Neuronal stem cell (in vitro differentiated cells): ENCODE data around the gene BCL2.

Experiments used
- DNase-seq: peaks from one replicate; pipeline ENCODE4 v3.0.0-alpha.2; 2013; ENCODE audit warnings: low spot score
- H2AFZ ChIP-seq: one replicate; pipeline ENCODE4 v1.6.1; 2013; ENCODE audit warnings: mild to moderate bottlenecking, low read length, inconsistent platforms
- H2AK5ac ChIP-seq: 2 replicates; pipeline ENCODE4 v1.6.1; 2013; ENCODE audit warnings: low read depth, mild to moderate bottlenecking, inconsistent platforms, low read length, moderate library complexity, mixed read lengths
- H2BK120ac ChIP-seq: 2 replicates; pipeline ENCODE4 v1.6.1; 2013; ENCODE audit warnings: low read depth, mild to moderate bottlenecking, inconsistent platforms, low read length, moderate library complexity, mixed read lengths
- H2BK12ac ChIP-seq: one replicate; pipeline ENCODE4 v1.6.1; 2013; ENCODE audit warnings: low read length, inconsistent platforms
- H2BK15ac ChIP-seq: 2 replicates; pipeline ENCODE4 v1.6.1; 2013; ENCODE audit warnings: mild to moderate bottlenecking, low read length, inconsistent platforms, mixed read lengths
- H2BK5ac ChIP-seq: one replicate; pipeline ENCODE4 v1.6.1; 2013; ENCODE audit warnings: inconsistent platforms, mild to moderate bottlenecking, low read length, moderate library complexity
- H3K14ac ChIP-seq: one replicate; pipeline ENCODE4 v1.6.1; 2013; ENCODE audit warnings: low read length, inconsistent platforms
- H3K18ac ChIP-seq: 2 replicates; pipeline ENCODE4 v1.6.1; 2013; ENCODE audit warnings: low read length, inconsistent platforms
- H3K23ac ChIP-seq: 2 replicates; pipeline ENCODE4 v1.6.1; 2013; ENCODE audit warnings: low read depth, mild to moderate bottlenecking, mixed read lengths, low read length, inconsistent platforms; ENCODE audit not compliant: poor library complexity
- H3K27ac ChIP-seq: replicated peaks from 3 replicates; pipeline ENCODE4 v1.5.1; 2013; ENCODE audit warnings: low read length, inconsistent platforms
- H3K27me3 ChIP-seq, 3 experiments: 2 replicates each; pipeline ENCODE4 v1.6.1; 2013; ENCODE audit warnings: low read length in 3 of 3, mild to moderate bottlenecking in 2 of 3, inconsistent platforms in 1 of 3, low read depth in 1 of 3, mixed read lengths in 1 of 3, moderate library complexity in 1 of 3; ENCODE audit not compliant: control insufficient read depth in 3 of 3, insufficient read depth in 3 of 3
- H3K36me3 ChIP-seq, 2 donors: replicated peaks in 1 of 2; 2 replicates each; pipeline ENCODE4 v1.6.1; 2013; ENCODE audit warnings: low read length in 2 of 2; ENCODE audit not compliant: control insufficient read depth in 2 of 2, insufficient read depth in 2 of 2
- H3K4ac ChIP-seq: 2 replicates; pipeline ENCODE4 v1.6.1; 2013; ENCODE audit warnings: inconsistent platforms, mild to moderate bottlenecking, low read length, moderate library complexity
- H3K4me1 ChIP-seq, 2 donors: 1 replicate in 1 of 2; 2 replicates in 1 of 2; pipeline ENCODE4 v1.6.1; 2013; ENCODE audit warnings: low read length in 2 of 2, low read depth in 1 of 2; ENCODE audit not compliant: control insufficient read depth in 2 of 2, insufficient read depth in 1 of 2
- H3K4me2 ChIP-seq: one replicate; pipeline ENCODE4 v1.6.1; 2013; ENCODE audit warnings: mild to moderate bottlenecking, low read length, inconsistent platforms; ENCODE audit not compliant: insufficient read depth, poor library complexity, severe bottlenecking
- H3K4me3 ChIP-seq, 2 donors: 2 replicates each; pipeline ENCODE4 v1.5.1; 2013; ENCODE audit warnings: low read length in 2 of 2, mild to moderate bottlenecking in 2 of 2, inconsistent platforms in 1 of 2, moderate library complexity in 1 of 2
- H3K79me1 ChIP-seq: one replicate; pipeline ENCODE4 v1.6.1; 2013; ENCODE audit warnings: low read depth, mild to moderate bottlenecking, inconsistent platforms, low read length, moderate library complexity
- H3K9ac ChIP-seq: one replicate; pipeline ENCODE4 v1.6.1; 2013; ENCODE audit warnings: mild to moderate bottlenecking, low read depth, low read length, inconsistent platforms; ENCODE audit not compliant: poor library complexity
- H3K9me3 ChIP-seq, 2 donors: replicated peaks in 1 of 2; 2 replicates each; pipeline versions ENCODE3 to v1.6.1; 2013; ENCODE audit warnings: low read length in 2 of 2, mild to moderate bottlenecking in 2 of 2, inconsistent platforms in 1 of 2, low read depth in 1 of 2, mixed read lengths in 1 of 2, moderate library complexity in 1 of 2; ENCODE audit not compliant: control insufficient read depth in 2 of 2, insufficient read depth in 1 of 2
- H4K8ac ChIP-seq: one replicate; pipeline ENCODE4 v1.6.1; 2013; ENCODE audit warnings: low read depth, mild to moderate bottlenecking, inconsistent platforms, low read length, moderate library complexity
- H4K91ac ChIP-seq: one replicate; pipeline ENCODE4 v1.6.1; 2013; ENCODE audit warnings: low read length, low read depth, mild to moderate bottlenecking, inconsistent platforms; ENCODE audit not compliant: poor library complexity
- WGBS, 2 donors: extraction: QIAGEN DNeasy Blood & Tissue Kit; methylation state at CpG; one replicate each; pipeline ENCODE4 v1.1.7; 2013; ENCODE audit warnings: missing lambda C conversion rate in 2 of 2, mixed read lengths in 1 of 2; ENCODE audit not compliant: insufficient read length in 2 of 2, insufficient replicate concordance in 1 of 2; ENCODE audit errors: extremely low coverage in 2 of 2; 5-methylcytosine and 5-hydroxymethylcytosine counted together

Gene BCL2

GRCh38 chr18:63339920-63340484 is 20.4 kb upstream of the BCL2 start:
- DNase-seq, result peak; percentile 59
- H3K36me3 ChIP-seq, result peaks cover 21 to 96% of the 10 kb centered on the region in 2 donors
- no peak overlapping the region for H3K4me3 ChIP-seq

GRCh38 chr18:63336366-63337099 is 17.0 kb upstream of the BCL2 start:
- peaks cover 16 to 95% of the 10 kb centered on the region in 2 donors for H3K36me3 ChIP-seq
- no peak overlapping the region for H3K4ac ChIP-seq
- H2BK15ac ChIP-seq, result no peak overlapping the region
- H3K27ac ChIP-seq, result no peak overlapping the region
- no peak overlapping the region for H2BK12ac ChIP-seq
- no peaks in the 10 kb centered on the region for H3K9me3 ChIP-seq
- H3K9ac ChIP-seq, result no peak overlapping the region
- no peak overlapping the region for H2AK5ac ChIP-seq
- H3K14ac ChIP-seq, result no peak overlapping the region
- H2BK5ac ChIP-seq, result no peak overlapping the region
- no peaks in the 10 kb centered on the region for H3K4me1 ChIP-seq
- H4K91ac ChIP-seq, result no peak overlapping the region
- WGBS, 2 donors, result no CpG with 5 or more reads among the region's 8 CpGs
- no peak overlapping the region for H2AFZ ChIP-seq
- no peak overlapping the region for H4K8ac ChIP-seq
- DNase-seq, result no peak
- no peak overlapping the region for H3K18ac ChIP-seq
- H3K27me3 ChIP-seq, result no peaks in the 10 kb centered on the region
- no peak overlapping the region for H2BK120ac ChIP-seq
- no peaks in the 10 kb centered on the region for H3K79me1 ChIP-seq
- no peak overlapping the region for H3K4me3 ChIP-seq
- H3K4me2 ChIP-seq, result no peak overlapping the region
- no peak overlapping the region for H3K23ac ChIP-seq

More at GRCh38 chr18:63339920-63340484, 20.4 kb upstream of the BCL2 start:
- Histone ChIP-seq H3K23ac (no peak overlapping the region), H3K4me2 (no peak overlapping the region), H4K91ac (no peak overlapping the region), H3K14ac (no peak overlapping the region), H3K79me1 (no peaks in the 10 kb centered on the region), H2BK15ac (no peak overlapping the region), H3K18ac (no peak overlapping the region), H2BK12ac (no peak overlapping the region), H3K9ac (no peak overlapping the region), H2BK120ac (no peak overlapping the region), H4K8ac (no peak overlapping the region), H2BK5ac (no peak overlapping the region), H3K4me1 (no peaks in the 10 kb centered on the region), H3K27ac (no peak overlapping the region), H3K4ac (no peak overlapping the region), H3K9me3 (no peaks in the 10 kb centered on the region), H2AFZ (no peak overlapping the region), H3K27me3 (no peaks in the 10 kb centered on the region), H2AK5ac (no peak overlapping the region)
- no CpG with 5 or more reads among the region's 4 CpGs for WGBS, 2 donors

- H4K8ac ChIP-seq, result no peak overlapping the region
- no CpG with 5 or more reads among the region's 4 CpGs for WGBS, 2 donors
- DNase-seq, result no peak
- H3K36me3 ChIP-seq, result peaks cover 9 to 68% of the 10 kb centered on the region in 2 donors
- H3K4me2 ChIP-seq, result no peak overlapping the region
- no peak overlapping the region for H3K14ac ChIP-seq
- no peak overlapping the region for H2BK15ac ChIP-seq
- H3K4me1 ChIP-seq, result no peaks in the 10 kb centered on the region
- H3K9ac ChIP-seq, result no peak overlapping the region
- no peak overlapping the region for H3K23ac ChIP-seq
- H3K4ac ChIP-seq, result no peak overlapping the region
- no peaks in the 10 kb centered on the region for H3K9me3 ChIP-seq
- H3K4me3 ChIP-seq, result no peak overlapping the region
- no peak overlapping the region for H4K91ac ChIP-seq
- no peaks in the 10 kb centered on the region for H3K27me3 ChIP-seq
- H3K18ac ChIP-seq, result no peak overlapping the region
- no peak overlapping the region for H2BK12ac ChIP-seq
- no peak overlapping the region for H2AK5ac ChIP-seq
- no peak overlapping the region for H2AFZ ChIP-seq
- no peak overlapping the region for H2BK120ac ChIP-seq
- no peaks in the 10 kb centered on the region for H3K79me1 ChIP-seq
- no peak overlapping the region for H3K27ac ChIP-seq
- H2BK5ac ChIP-seq, result no peak overlapping the region
Observed at GRCh38 chr18:63331105-63331504, 11.5 kb upstream of the BCL2 start.

GRCh38 chr18:63329431-63330145 is 10.0 kb upstream of the BCL2 start:
- Histone ChIP-seq H3K9me3 (no peaks in the 10 kb centered on the region), H2AK5ac (no peak overlapping the region), H3K4me3 (no peak overlapping the region), H2BK15ac (no peak overlapping the region), H3K27ac (no peak overlapping the region), H3K23ac (no peak overlapping the region), H3K27me3 (no peaks in the 10 kb centered on the region), H3K9ac (no peak overlapping the region), H4K8ac (no peak overlapping the region), H3K14ac (no peak overlapping the region), H3K4ac (no peak overlapping the region), H2BK12ac (no peak overlapping the region), H3K36me3 (peaks cover 4 to 54% of the 10 kb centered on the region in 2 donors), H4K91ac (no peak overlapping the region), H2AFZ (no peak overlapping the region), H3K18ac (no peak overlapping the region), H3K79me1 (no peaks in the 10 kb centered on the region), H3K4me1 (no peaks in the 10 kb centered on the region), H3K4me2 (no peak overlapping the region), H2BK120ac (no peak overlapping the region), H2BK5ac (no peak overlapping the region)
- no peak for DNase-seq
- WGBS, 2 donors, result no CpG with 5 or more reads among the region's 7 CpGs
